ENCODE measurements around the gene ANK3. TPM values are rescaled to one million over a fixed set of nuclear protein-coding genes. Genes with fewer than 3 reads are reported as not detected.

The ANK3 gene
- total RNA-seq, 6 experiments from 2014 or later, result 7.8 to 25.7 (median 16.6) TPM

- no peaks in the 10 kb centered on the region for H3K27me3 ChIP-seq
- no peaks in the 10 kb centered on the region for H3K9me3 ChIP-seq
- H3K4me1 ChIP-seq, result peaks cover 0 to 34% (median 13%) of the 10 kb centered on the region in 4 donors
- 39% methylated on average over 4 of the region's 4 CpGs for WGBS (ENCODE audit: insufficient coverage, low coverage, low lambda C conversion rate, missing lambda C conversion rate)
- peak; percentile 45 to 72 (median 62) for ATAC-seq
- DNase-seq, result no peak
- TF ChIP-seq POLR2A (IDR thresholded peaks at IDR 0.05), result no peak
- peak in 3 of 4 donors; percentile 10 to 27 (median 23) for TF ChIP-seq CTCF (IDR thresholded peaks at IDR 0.05)
- H3K4me3 ChIP-seq, result no peak overlapping the region
- intact Hi-C loops (cut with DNase I), result no loop called here
- no peaks in the 10 kb centered on the region for H3K36me3 ChIP-seq
- H3K27ac ChIP-seq, result peak overlapping the region in 2 of 3 donors; percentile 17 to 29
These were observed 290.7 kb downstream of the ANK3 start for GRCh38 chr10:60098677-60099601.

- Histone ChIP-seq H3K4me3 (peak overlapping the region in 1 of 3 donors; percentile 3), H3K27me3 (no peaks in the 10 kb centered on the region), H3K36me3 (no peaks in the 10 kb centered on the region), H3K27ac (peak overlapping the region; percentile 14 to 57 (median 45)), H3K4me1 (peaks cover 0 to 34% (median 13%) of the 10 kb centered on the region in 4 donors), H3K9me3 (no peaks in the 10 kb centered on the region)
- no peak for TF ChIP-seq POLR2A (IDR thresholded peaks at IDR 0.05)
- no peak for TF ChIP-seq CTCF (IDR thresholded peaks at IDR 0.05)
- intact Hi-C loops (cut with DNase I), result no loop called here
- peak; percentile 78 to 83 (median 79) for ATAC-seq
- 17% methylated on average over 5 of the region's 5 CpGs for WGBS (ENCODE audit: insufficient coverage, low coverage, low lambda C conversion rate, missing lambda C conversion rate)
- DNase-seq, result no peak
These were observed 292.7 kb downstream of the ANK3 start for GRCh38 chr10:60096761-60097513.

- no peak overlapping the region for H3K27ac ChIP-seq
- TF ChIP-seq CTCF (IDR thresholded peaks at IDR 0.05) (no peak), POLR2A (IDR thresholded peaks at IDR 0.05) (no peak)
- no peaks in the 10 kb centered on the region for H3K27me3 ChIP-seq
- peaks cover 0 to 16% (median 6%) of the 10 kb centered on the region in 4 donors for H3K4me1 ChIP-seq
- H3K36me3 ChIP-seq, result no peaks in the 10 kb centered on the region
- intact Hi-C loops (cut with DNase I), result no loop called here
- DNase-seq (no peak), ATAC-seq (no peak)
- WGBS (ENCODE audit: insufficient coverage, low coverage, low lambda C conversion rate, missing lambda C conversion rate), result 79% methylated on average over 3 of the region's 3 CpGs
- H3K9me3 ChIP-seq, result no peaks in the 10 kb centered on the region
- no peak overlapping the region for H3K4me3 ChIP-seq
These were observed 296.4 kb downstream of the ANK3 start for GRCh38 chr10:60093317-60093716.

- 46% methylated on average over 2 of the region's 2 CpGs for WGBS (ENCODE audit: insufficient coverage, low coverage, low lambda C conversion rate, missing lambda C conversion rate)
- Histone ChIP-seq H3K27ac (no peak overlapping the region), H3K9me3 (no peaks in the 10 kb centered on the region), H3K27me3 (no peaks in the 10 kb centered on the region), H3K4me1 (no peaks in the 10 kb centered on the region), H3K4me3 (no peak overlapping the region), H3K36me3 (no peaks in the 10 kb centered on the region)
- no peak for ATAC-seq
- intact Hi-C loops (cut with DNase I), result no loop called here
- no peak for DNase-seq
- TF ChIP-seq POLR2A (IDR thresholded peaks at IDR 0.05), result no peak
- TF ChIP-seq CTCF (IDR thresholded peaks at IDR 0.05), result no peak
These were observed 302.8 kb downstream of the ANK3 start for GRCh38 chr10:60086862-60087261.
